HL-60 (cell line): Measurements from ENCODE around the gene KIAA0930.

Experiments
- DNase-seq, 2 experiments: peaks; one replicate each; pipeline ENCODE4 v3.0.0-alpha.2; 2010 to 2020; ENCODE audit warnings: low read depth in 1 of 2, low spot score in 1 of 2
- H3K27ac ChIP-seq: fragments of 250-450 bp; sonication (Bioruptor Pico); replicated peaks from 2 replicates; pipeline ENCODE4 v1.5.1; 2020; ENCODE audit warnings: mild to moderate bottlenecking, moderate library complexity
- H3K27me3 ChIP-seq: fragments of 250-450 bp; sonication (Bioruptor Pico); 2 replicates; pipeline ENCODE4 v1.5.1; 2021; ENCODE audit warnings: mild to moderate bottlenecking, moderate library complexity; ENCODE audit not compliant: insufficient read depth, poor library complexity, severe bottlenecking
- H3K4me3 ChIP-seq: replicated peaks from 2 replicates; pipeline ENCODE4 v1.5.1; 2011; ENCODE audit warnings: mild to moderate bottlenecking, control low read depth, low read length; ENCODE audit not compliant: insufficient read depth
- GABPA ChIP-seq: IDR thresholded peaks from 2 replicates; pipeline ENCODE4 v1.6.1; 2012; ENCODE audit warnings: low read depth
- POLR2AphosphoS5 ChIP-seq: IDR thresholded peaks from 2 replicates; pipeline ENCODE4 v1.6.1; 2012; ENCODE audit warnings: low read depth
- SPI1 ChIP-seq: IDR thresholded peaks from 2 replicates; pipeline ENCODE4 v1.6.1; 2012; ENCODE audit warnings: low read depth, mild to moderate bottlenecking, borderline replicate concordance
- TF ChIP-seq, protein P1 (sequence below): IDR thresholded peaks from one replicate; pipeline ENCODE4 v1.5.1; 2011; ENCODE audit warnings: low read length, control low read depth, inconsistent platforms; ENCODE audit not compliant: insufficient read depth
- TF ChIP-seq, protein P2 (sequence below): IDR thresholded peaks from 2 replicates; pipeline ENCODE4 v1.6.1; 2012; ENCODE audit warnings: low read depth; ENCODE audit not compliant: insufficient replicate concordance

Gene KIAA0930

DNA sequence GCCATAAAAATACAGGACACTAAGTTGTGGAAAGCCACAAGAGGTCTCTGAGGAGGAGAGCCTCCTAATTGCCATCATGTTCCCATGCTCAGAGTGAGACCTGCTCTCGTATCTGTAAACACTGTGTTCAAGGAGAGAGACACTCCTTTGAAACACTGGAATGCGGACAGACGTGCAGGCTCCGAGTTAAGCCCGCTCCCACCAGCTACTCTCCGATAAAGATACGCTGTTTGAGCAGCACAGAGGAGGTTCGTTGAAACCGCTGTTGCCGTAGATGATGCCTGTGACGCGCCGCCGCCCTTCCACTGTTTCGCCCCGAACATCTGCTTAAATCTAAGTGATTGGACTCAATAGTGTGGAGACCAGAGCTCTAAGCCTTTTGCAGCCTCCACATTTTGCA, 51.9 kb downstream of the KIAA0930 start:
- Histone ChIP-seq H3K4me3 (no peak overlapping the region), H3K27ac (no peak overlapping the region), H3K27me3 (no peaks in the 10 kb centered on the region)
- no peak for TF ChIP-seq SPI1
- no peak for TF ChIP-seq GABPA
- TF ChIP-seq, protein P1, sequence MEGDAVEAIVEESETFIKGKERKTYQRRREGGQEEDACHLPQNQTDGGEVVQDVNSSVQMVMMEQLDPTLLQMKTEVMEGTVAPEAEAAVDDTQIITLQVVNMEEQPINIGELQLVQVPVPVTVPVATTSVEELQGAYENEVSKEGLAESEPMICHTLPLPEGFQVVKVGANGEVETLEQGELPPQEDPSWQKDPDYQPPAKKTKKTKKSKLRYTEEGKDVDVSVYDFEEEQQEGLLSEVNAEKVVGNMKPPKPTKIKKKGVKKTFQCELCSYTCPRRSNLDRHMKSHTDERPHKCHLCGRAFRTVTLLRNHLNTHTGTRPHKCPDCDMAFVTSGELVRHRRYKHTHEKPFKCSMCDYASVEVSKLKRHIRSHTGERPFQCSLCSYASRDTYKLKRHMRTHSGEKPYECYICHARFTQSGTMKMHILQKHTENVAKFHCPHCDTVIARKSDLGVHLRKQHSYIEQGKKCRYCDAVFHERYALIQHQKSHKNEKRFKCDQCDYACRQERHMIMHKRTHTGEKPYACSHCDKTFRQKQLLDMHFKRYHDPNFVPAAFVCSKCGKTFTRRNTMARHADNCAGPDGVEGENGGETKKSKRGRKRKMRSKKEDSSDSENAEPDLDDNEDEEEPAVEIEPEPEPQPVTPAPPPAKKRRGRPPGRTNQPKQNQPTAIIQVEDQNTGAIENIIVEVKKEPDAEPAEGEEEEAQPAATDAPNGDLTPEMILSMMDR, result no peak
- TF ChIP-seq, protein P2, sequence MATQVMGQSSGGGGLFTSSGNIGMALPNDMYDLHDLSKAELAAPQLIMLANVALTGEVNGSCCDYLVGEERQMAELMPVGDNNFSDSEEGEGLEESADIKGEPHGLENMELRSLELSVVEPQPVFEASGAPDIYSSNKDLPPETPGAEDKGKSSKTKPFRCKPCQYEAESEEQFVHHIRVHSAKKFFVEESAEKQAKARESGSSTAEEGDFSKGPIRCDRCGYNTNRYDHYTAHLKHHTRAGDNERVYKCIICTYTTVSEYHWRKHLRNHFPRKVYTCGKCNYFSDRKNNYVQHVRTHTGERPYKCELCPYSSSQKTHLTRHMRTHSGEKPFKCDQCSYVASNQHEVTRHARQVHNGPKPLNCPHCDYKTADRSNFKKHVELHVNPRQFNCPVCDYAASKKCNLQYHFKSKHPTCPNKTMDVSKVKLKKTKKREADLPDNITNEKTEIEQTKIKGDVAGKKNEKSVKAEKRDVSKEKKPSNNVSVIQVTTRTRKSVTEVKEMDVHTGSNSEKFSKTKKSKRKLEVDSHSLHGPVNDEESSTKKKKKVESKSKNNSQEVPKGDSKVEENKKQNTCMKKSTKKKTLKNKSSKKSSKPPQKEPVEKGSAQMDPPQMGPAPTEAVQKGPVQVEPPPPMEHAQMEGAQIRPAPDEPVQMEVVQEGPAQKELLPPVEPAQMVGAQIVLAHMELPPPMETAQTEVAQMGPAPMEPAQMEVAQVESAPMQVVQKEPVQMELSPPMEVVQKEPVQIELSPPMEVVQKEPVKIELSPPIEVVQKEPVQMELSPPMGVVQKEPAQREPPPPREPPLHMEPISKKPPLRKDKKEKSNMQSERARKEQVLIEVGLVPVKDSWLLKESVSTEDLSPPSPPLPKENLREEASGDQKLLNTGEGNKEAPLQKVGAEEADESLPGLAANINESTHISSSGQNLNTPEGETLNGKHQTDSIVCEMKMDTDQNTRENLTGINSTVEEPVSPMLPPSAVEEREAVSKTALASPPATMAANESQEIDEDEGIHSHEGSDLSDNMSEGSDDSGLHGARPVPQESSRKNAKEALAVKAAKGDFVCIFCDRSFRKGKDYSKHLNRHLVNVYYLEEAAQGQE, result no peak
- no peak; the same call in 1 of the 2 replicates for TF ChIP-seq POLR2AphosphoS5
- DNase-seq, result no peak

DNA sequence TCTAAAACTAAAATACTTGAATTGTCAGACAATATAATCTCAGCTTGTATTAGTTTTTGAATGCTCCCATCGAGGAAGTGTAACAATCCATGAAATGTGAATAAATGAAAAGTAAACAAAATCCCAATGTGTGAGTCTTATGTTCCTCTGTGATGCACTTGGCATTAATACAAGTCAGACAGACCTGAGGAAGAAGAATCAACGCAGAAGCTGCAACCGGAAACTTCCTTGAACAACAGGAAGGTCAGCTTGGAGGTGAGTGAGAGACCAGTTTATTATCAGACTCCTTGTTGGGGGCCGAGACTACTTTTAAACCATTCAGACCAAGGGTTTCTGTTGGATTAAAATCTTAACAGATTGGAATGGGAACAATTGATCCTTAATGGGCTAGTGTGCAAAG, 52.8 kb downstream of the KIAA0930 start:
- H3K27me3 ChIP-seq, result no peaks in the 10 kb centered on the region
- 0 out of 2 replicates have a peak overlapping the region, but pooled peaks have one; percentile 3 for H3K27ac ChIP-seq
- TF ChIP-seq SPI1, result no peak
- TF ChIP-seq, protein P1, result no peak
- TF ChIP-seq, protein P2, result no peak
- no peak for TF ChIP-seq POLR2AphosphoS5
- no peak for TF ChIP-seq GABPA
- no peak for DNase-seq
- H3K4me3 ChIP-seq, result no peak overlapping the region

DNA sequence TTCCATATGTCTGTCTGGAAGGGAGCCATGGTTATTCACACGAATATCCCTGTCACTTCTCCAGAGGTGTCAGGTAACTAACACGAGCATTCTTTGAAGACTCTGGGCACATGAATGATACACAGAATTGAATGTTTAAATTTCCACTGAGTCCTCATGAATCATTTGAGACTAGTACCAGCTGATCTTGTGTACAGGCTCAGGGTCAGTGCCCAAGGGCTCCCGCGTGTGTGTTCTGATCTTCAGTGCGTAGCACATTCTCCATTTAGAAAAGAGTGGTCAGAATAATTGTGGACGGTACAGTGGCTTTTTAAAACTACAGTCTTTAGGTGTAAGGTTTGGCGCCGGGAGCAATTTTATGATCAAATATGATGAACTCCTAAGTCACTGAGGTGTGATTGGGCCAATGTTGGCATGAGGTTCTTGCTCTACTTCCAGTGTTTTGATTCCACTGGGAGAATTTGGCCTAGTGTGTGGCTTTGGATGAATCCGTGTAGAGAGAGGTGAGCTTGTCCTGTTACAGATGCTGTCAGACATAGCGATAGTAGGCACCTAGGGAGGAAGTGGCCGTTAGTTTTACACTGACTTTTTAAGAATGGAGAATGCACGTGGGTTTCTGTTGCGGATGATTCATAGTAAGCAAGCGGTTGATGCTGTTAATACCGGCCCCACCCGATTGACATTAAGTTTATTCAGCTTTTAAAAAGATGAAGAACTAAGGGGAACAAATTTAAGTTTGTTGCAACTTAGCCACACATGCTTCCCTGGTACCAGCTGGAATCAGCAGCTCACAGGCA, 54.8 kb downstream of the KIAA0930 start:
- H3K4me3 ChIP-seq, result no peak overlapping the region
- no peaks in the 10 kb centered on the region for H3K27me3 ChIP-seq
- DNase-seq, result no peak
- TF ChIP-seq SPI1 (peak; percentile 7; the same call in 1 of the 2 replicates), GABPA (no peak)
- H3K27ac ChIP-seq, result no peak overlapping the region

DNA sequence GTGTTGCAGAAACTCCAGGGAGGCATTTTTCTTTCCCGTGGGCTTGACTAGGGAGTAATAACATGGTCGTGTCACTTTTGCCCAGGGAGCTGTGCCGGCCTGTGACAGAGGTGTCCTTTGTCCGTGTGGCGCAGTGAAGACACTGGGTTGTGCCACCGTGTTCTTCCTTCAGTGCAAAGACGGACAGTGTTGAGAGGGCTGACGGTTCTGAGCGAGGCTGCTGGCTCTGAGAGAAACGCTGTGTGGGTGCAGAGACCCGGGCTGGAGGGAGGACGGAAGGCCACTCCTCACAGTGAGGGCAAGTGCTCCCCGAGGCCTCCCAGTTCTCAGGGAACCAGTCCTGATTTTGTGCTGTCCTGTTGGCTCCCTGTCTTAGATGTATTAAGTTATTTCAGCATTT, 56.7 kb downstream of the KIAA0930 start:
- no peaks in the 10 kb centered on the region for H3K27me3 ChIP-seq
- no peak overlapping the region for H3K4me3 ChIP-seq
- H3K27ac ChIP-seq, result no peak overlapping the region
- DNase-seq, result no peak
- TF ChIP-seq GABPA (no peak), POLR2AphosphoS5 (peak; percentile 59)
